Skin of body (tissue), 2 donors: ENCODE results near the gene KLHL7. TPM values are rescaled to one million over a fixed set of nuclear protein-coding genes. Genes with fewer than 3 reads are reported as not detected.
A peak's percentile ranks its signal among the peaks of the same experiment; 100 is the strongest.
"Not testable (repeated sequence)": the region's sequence is repeated elsewhere in the genome, so short reads cannot be mapped to it uniquely, and the experiment has no call there.

Experiments
- DNase-seq: peaks from one replicate; lab custom pipeline; 2025; lab: John Stamatoyannopoulos, UW
- total RNA-seq: library from RNA; depleted of rRNA; stranded (reverse); fragments of >200 nt; gene quantifications from one replicate; pipeline ENCODE4 v1.2.3, GENCODE V29; 2014

KLHL7 gene
- total RNA-seq, 1 donor from 2014 or later, result 30.7 TPM

DNA sequence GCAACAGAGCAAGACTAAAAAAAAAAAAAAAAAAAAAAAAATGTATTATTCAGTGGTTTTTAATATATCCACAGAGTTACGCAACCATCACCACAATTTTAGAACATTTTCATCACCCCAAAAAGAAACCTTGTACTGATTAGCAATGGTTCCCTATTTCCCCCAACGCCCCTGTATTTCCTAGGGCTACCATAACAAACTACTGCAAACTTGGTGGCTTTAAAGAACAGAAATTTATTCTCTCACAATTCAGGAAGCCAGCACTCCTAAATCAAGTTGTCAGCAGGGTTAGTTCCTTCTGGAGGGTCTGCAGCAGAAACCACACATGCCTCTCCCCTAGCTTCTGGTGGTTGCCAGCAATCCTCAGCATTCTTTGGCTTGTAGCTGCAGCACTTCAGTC, 70.4 kb downstream of the KLHL7 start:
- DNase-seq, result no peak

DNA sequence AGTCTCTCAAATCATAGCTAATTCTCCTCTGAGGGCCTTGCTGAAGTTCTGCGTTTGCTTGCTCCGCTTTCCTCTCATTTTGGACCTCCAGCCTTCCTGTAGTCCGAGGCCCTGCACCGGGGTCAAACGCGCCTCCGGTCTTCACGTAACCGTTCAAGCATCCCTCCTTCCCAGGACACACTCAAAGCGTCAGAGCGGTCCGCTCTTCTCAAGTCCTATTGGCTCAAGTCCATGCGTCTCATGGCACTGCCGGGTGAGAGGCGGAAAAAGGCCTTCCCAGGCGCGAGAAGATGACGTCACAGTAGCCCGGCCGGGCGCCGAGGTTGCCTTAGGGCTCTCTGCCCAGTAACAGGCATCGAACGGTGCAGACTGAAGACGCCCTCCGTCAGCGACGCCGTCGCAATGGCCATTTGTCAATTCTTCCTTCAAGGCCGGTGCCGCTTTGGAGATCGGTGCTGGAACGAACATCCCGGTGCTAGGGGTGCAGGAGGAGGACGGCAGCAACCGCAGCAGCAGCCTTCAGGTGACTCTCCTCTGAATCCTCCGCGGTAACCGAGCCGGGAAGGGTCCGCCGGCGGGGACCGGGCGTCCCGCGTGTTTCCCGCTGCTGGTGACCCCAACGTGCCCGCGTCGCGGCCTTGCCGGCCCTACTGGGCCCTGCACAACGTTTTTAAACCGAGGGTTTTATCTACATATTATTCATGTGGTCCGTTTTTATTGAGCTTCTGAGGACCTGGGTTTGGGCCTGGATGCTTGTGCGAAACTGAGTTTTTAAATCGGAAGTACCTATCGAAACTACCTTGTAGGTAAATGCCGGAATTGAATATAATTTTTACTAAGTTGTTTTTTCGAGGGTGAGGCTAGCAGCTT, 76.3 kb downstream of the KLHL7 start, which contains the start of gene NUP42:
TSS of gene NUP42 (plus strand) at position 365 of the 870 bp plus-strand sequence. CDS start at position 403, 38 bp downstream.
- DNase-seq, result peak; percentile 96

DNA sequence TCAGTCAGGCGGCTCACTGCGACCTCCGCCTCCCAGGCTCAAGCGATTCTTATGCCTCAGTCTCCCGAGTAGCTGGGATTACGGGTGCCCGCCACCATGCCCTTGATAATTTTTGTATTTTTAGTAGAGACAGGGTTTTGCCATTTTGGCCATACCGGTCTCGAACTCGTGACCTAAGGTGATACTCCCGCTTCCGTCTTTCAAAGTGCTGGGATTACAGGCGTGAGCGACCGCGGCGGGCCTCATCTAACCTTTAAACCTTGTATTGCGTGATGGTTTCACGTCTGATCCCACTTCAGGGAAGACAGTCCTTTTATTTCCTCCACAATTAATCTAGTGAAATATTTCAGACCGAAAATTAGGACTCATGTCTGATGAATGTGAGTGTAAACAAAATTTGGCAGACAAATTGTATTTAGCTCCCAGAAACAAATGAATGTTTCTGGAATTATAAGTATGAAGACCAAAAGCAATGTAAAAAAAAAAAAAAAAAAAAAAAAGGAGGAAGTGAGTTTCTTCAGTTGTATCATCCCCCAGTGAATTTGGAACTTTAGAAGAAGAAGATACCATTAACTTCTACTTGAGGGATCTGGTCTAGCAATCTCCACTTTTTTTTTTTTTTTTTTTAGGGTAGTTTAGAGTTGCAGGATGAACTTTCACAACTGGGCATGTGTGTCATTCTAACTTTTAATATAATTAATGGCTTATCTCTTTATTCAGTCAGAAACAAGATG, 77.9 kb downstream of the KLHL7 start:
- no peak for DNase-seq

DNA sequence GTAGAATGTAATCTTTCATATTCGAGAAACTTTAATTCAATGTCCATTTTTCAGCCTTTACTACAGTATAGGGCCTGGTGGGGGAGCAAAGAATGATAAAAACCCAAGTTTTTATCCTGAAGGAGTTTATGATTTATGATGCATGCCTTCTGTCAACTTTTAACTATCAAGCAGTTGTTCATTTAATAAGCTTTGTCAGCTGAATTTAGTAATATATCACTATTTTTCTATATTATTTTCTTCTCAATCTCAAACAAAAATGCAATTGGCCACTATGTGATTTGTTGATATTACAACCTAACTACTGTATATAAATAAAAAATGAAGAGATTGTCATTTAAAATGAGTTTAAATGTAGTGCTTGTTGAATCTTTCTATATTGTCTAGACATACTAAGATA, 78.7 kb downstream of the KLHL7 start:
- no peak for DNase-seq

DNA sequence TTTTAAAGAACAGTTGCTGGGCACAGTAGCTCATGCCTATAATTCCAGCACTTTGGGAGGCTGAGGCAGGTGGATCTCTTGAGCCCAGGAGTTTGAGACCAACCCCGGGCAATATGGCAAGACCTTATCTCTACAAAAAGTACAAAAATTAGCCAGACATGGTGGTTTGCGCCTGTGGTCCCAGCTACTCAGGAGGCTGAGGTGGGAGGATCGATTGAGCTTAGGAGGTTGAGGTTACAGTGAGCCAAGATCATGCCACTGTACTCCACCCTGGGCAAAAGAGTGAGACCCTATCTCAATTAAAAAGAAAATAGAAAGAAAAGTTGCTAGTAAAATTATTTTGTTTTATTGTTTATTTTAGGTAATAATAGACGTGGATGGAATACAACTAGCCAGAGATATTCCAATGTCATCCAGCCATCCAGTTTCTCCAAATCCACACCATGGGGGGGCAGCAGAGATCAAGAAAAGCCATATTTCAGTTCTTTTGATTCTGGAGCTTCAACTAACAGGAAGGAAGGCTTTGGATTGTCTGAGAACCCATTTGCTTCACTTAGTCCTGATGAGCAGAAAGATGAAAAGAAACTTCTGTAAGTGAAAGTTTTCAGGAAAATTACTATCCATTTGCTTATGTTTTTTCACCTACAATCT, 79.2 kb downstream of the KLHL7 start:
- DNase-seq, result peak; percentile 43

DNA sequence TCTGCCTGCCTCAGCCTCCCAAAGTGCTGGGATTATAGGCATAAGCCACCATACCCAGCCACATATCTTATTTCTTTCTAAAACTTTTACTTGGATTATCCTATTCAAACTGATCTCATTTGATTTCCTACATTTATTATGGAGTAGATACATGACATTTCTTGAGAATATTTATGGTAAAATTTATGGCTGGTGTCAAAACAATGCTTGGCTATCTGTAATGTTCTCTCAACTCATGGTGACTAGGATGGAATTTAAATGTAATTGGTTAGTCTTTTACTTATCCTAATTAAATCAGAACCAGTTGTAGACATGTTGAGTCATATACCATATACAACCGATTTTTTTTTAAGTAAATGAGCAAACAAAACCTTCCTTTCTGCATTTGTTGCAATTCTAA, 80.4 kb downstream of the KLHL7 start:
- no peak for DNase-seq

DNA sequence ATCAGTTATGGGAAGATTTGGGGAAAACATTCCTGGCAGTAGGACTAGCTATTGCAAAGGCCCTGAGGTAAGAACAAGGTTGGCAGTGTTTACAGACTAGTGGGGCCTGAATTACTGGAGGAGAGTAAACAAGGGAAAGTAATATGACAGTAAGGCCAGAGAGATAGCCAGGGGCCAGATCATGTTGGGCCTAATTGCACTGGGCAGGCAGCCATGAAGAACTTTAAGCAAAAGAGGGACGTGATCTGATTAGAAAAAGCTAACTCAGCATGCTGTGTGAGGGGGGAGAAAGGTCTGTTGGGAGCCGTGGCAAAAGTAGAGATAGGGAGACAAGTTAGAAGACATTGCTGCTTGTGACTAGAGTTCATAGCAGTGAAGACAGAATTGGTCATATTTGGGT, 85.4 kb downstream of the KLHL7 start:
- no peak for DNase-seq

DNA sequence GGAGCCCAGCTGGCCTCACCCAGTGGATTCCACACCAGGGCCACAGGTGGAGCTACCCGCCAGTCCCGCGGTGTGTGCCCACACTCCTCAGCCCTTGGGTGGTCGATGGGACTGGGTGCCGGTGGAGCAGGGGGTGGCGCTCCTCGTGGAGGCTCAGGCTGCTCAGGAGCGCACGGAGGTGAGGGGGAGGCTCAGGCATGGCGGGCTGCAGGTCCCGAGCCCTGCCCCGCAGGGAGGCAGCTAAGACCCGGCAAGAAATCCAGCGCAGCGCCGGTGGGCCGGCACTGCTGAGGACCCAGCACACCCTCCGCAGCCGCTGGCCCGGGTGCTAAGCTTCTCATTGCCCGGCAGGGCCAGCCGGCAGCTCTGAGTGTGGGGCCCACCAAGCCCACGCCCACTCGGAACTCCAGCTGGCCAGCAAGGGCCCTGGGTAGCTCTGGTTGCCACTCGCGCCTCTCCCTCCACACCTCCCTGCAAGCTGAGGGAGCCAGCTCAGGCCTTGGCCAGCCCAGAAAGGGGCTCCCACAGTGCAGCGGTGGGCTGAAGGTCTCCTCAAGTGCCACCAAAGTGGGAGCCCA, 88.2 kb downstream of the KLHL7 start:
- not testable (repeated sequence) for DNase-seq

DNA sequence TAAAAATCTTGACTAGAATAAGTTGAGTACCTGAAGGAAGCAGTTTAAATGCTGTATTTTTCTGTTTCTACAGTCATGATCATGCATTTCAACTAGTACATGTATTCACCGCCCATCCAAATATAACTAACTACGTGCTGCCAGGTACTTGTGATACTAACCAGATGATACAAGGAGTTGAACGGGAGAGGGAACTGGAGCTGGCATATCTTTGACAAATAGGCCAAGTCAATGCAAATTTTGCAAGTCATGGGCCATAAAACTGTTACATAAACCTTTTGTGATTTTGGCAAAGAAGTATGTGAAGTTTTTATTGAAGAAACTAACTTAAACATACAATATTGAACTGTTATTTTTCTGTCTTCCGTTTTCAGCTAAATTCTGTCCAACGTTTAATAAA, 90.7 kb downstream of the KLHL7 start:
- DNase-seq, result no peak

DNA sequence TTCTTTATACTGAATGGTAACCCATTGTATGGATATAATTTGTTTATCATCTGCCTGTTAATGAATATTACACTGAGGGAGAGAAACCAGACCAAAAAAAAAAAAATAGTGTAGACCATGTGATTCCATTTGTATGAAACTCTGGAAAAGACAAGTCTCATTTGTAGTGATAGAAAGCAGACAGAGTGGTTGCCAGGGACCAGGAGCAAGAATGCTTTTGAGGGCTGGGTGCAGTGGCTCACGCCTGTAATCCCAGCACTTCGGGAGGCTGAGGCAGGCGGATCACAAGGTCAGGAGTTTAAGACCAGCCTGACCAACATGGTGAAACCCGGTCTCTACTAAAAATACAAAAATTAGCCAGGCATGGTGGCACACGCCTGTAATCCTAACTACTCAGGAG, 92.2 kb downstream of the KLHL7 start:
- DNase-seq, result not testable (repeated sequence)

DNA sequence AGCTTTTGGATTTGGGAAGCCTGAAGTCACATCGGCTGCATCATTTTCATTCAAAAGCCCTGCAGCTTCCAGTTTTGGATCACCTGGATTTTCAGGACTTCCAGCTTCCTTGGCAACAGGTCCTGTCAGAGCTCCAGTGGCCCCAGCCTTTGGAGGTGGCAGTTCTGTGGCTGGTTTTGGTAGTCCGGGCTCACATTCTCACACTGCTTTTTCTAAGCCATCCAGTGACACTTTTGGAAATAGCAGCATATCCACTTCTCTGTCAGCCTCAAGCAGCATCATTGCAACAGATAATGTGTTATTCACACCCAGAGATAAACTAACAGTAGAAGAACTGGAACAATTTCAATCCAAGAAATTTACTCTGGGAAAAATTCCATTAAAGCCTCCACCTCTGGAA, 94.7 kb downstream of the KLHL7 start:
- no peak for DNase-seq

DNA sequence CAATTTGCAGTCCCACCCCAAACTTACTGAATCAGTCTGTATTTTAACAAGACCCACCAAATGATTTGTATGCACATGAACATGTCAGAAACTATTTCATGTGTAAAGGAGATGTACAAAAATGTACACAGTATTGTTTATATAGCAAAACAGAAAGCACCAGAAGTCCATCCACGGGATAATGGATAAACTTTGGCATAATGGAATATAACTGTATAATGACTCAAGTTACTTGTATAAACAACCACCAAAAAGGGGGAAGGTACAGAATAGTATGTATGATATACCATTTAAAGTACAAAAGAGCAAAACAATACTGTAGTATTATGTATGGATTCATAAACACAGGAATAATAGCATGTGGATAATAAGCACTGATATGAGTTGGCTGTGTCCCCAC, 98.7 kb downstream of the KLHL7 start:
- DNase-seq, result no peak

DNA sequence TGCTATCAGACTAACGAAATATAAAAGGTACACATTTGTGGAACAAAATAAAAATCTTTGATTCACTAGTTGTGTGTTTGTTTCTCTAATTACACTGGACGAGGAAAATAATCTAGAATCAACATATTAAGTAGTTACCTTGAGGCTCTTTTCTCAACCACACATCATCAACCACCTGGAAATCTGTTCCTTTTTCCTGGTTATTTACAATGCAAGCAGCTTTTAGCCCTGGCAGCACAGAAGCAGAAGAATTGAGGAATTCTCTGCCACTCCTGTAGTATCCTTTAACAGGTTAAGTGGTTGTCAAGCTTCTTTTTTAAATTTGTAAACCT, 100.0 kb downstream of the KLHL7 start:
- DNase-seq, result no peak

DNA sequence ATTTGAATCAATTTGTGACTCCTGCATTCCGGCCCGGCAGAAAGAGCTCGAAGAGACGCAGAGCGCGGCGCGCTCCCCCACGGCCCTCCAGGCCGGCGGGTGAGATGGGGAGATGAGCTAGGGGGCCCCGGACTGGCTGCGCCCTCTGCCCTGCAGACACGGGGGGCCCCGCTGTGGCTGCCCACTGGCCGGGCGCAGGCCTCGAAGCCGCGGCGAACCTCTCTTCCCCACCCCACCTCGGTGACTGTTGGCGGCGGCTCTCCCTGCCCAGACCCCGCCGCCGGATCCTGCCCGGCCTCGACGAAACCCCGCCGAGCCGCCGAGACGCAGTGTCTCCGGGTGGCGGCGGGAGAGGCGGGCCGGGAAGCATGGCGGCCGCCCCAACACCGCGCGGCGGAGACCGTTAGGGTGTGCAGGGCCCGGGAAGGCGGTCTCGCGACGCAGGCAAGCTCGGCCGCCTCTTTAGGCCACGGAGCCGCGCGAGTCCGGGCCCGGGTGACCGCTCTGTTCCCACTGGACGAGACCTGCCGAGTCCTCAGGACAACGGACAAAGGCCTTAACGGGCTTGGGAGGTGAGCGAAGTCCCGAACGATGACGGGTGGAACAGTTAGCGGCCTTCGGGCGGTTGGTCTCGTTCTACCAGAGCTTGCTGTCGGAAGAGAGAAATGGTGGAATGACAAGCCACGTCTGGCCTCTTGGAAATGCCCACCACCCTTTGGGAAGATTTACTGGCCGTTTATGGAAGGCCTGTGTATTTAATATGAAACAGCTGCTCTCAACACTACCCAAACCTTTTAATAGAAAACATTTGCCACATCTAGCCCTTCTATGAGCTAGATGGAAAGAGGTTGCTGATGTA, 100.6 kb downstream of the KLHL7 start:
- DNase-seq, result peak; percentile 25

DNA sequence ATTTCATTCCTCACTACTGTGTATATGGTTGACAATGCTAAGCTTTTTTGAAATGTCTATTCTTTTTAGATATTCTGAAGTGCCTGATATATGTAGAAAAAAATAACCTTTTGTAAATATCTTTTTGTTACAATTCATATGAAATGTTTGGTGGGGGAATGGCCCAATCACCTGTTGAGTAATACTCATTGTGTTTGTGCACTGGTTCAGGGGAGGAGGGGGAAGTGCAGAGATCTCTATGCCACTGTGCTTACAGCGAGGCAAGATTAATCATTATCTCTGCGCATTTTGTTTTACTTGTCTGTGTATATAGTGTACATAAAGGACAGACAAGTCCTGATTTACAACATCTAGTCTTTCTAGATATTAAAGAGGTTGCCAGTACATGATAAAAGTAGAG, 101.4 kb downstream of the KLHL7 start:
- DNase-seq, result no peak

DNA sequence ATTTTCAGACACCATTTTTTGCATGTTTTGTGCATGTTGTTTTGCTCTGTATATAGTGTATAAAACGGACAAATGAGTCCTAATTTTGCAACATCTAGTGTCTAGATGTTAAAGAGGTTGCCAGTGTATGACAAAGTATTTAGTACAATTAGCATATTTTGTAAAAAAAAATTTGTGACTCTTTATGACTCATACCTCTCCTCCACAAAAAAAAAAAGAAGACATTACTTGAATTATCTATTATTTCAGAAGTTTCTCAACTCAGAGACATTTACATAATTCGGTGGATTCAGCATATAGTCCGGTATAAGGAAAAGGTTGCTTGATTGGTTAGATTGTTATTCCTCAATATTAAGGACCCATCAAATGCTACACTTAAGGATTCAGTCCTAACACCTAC, 102.3 kb downstream of the KLHL7 start:
- no peak for DNase-seq

DNA sequence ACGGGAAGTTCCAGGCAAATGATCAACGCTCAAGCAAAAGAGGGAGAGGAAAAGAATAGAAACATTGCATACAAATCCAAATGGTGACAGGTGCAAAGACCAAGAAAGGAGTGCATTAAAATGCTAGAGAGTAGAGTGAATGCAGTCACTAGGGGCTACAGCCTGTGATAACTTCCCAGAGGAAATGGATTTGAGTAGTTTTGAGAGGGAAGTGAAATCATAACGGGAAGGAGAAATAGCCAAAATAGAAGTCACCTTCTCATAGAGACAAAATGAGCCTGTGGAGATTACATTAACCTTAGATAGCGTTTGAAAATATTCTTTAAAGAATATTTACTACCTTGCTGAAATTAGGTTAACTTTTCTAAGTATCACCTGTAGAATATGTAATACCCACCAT, 102.7 kb downstream of the KLHL7 start:
- DNase-seq, result no peak

DNA sequence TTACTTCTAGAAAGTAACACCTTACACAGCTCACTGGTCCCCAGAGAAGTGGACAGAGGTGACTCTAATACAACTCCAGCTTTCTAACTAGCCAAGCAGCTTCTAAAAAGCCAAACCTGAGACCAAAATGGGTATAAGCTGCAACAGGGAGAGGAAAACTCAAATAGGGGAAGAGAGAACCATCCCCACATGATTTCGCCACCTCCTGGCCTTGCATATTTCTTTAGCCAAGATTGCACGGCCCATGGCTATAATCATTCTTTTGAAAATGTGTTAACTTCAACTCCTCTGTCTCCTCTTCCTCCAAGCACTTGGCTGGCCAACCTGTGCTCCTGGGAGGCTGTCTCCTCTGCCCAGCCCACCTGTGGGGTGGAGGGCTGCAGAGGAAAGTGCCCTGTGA, 104.9 kb downstream of the KLHL7 start:
- DNase-seq, result no peak

DNA sequence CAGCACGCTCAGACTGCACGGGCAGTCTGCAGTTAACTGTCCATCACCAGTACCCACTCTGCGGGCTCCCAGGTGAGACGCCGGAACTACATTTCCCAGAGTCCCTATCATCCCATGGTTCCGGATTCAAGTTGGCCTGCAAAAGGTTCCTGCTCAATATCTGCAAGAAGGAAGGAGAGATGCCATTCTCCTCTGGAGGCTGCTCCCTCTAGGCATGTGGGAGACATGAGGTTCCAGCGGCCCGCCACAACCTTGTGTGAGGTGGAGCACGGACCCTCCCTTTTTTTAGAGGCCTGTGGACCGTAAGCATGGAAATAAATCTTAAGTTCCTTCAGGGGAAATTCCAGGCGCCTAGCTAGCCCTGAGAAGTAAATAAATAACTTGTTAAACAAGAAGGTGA, 106.0 kb downstream of the KLHL7 start:
- DNase-seq, result no peak

DNA sequence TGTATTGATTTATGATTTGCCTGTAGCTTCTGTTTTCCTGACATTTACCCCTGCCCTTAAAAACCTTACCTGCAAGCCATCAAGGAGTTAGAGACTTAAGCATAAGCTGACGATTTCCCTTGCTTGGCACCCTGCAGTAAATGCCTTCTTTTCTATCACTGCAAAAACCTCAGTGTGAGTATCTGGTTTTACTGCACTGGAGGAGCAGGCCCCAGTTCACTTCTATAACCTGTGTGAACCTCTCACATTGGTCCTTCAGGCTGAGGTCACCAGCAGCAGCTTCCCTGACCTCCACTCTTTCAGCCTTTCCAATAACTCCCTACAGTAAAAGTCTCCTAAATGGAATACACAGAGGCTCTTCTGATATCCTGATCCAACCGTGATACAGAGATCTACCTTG, 106.8 kb downstream of the KLHL7 start:
- no peak for DNase-seq

DNA sequence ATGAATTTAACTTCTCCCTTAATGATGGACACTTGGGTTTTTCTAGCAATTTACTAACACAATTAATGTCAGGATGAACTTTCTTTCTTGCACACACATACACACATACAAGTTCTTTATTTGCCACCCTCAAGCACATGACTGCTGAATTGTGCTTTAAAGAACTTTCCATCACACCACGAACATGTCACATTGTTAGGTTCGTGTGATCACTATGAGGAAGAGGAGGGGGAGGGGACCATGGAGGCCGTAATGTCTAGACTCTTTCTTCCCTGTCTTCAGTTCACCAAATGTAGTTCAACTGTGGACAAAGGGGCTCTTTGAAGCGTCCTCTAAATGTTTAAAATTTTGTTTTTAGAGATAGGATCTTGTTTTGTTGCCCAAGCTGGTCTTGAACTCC, 107.3 kb downstream of the KLHL7 start:
- DNase-seq, result no peak
